NCI-H1436 (cell line): Measurements from ENCODE around the gene SART3.
A peak's percentile ranks its signal among the peaks of the same experiment; 100 is the strongest.
"Not testable (repeated sequence)": the region's sequence is repeated elsewhere in the genome, so short reads cannot be mapped to it uniquely, and the experiment has no call there.

ENCODE experiments used
- DNase-seq: peaks from one replicate; lab custom pipeline; 2025; lab: John Stamatoyannopoulos, UW

Gene SART3

DNA sequence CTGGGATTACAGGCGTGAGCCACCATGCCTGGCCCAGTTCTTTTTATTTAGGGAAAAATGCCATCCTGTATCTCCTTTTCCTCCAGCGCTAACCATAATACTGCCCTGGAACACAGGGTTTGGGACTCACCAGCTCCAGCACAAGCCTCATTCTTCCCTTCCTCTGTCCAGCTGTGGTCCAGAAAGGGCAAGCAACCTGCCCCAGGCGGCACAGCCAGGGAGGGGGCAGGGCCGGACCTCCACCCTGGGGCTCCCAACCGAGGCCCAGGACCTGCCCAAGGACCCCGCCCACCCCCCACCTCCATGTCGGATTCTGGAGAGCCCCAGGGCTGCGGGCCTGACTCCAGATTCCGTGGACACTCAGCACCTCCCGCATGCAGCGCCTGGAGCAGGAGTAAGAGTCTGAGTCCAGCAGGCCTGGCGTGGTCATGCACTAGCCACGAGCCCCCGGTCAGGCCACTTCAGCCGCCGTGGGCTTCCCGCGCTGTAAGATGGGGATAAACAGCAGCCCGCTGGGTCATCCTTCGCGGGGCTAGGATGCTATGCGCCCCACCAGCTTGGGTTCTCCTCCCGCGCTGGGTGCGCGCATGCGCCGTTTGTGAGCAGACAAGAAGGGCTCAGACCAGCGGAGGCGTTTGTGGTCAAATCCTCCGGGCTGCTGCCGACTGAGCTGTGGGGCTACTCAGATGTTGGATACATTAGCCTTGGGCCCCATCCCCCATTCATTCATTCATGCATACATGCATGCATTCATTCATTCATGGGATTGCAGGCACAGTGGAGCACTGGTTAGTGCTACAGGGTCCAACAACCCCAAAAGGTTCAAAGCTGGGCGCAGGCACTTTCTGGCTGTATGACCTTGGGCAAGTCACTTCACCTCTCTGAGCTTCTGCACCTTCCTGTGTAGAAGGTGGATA is 20.6 kb upstream of the SART3 start:
- DNase-seq = no peak

DNA sequence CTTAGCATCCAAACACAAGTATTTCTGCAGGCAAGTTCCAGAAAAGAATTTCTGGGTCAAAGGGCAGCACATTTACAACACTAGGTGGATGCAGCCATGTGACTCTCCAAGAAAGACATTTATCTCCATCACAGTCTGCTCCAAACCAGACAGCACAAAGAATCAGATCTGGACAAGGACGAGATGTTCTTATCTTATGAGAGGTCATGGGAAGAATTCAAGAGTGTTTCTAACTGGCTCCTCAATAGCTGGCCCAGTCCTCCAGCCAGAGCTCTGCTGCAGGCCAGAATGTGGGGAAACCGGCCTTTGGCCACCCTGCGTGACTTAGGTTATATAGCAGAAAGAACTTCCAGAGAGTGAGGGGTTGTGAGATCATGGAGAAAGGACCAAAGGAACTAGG is 19.6 kb upstream of the SART3 start:
- no peak for DNase-seq

DNA sequence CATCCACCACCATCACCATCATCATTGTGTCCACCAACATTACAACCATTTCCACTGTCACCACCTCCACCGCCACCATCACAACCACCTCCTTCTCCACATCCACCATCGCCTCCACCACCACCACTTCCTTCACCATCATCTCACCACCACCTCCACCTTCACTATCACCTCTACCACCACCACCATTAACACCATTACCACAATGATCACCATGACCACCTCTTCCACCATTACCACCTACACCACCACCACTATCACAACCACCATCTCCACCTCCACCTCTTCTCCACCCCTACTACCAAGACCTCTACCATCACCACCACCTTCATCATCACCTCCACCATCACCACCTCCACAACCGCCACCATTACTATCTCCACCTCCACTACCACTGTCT is 17.8 kb upstream of the SART3 start:
- DNase-seq = no peak

DNA sequence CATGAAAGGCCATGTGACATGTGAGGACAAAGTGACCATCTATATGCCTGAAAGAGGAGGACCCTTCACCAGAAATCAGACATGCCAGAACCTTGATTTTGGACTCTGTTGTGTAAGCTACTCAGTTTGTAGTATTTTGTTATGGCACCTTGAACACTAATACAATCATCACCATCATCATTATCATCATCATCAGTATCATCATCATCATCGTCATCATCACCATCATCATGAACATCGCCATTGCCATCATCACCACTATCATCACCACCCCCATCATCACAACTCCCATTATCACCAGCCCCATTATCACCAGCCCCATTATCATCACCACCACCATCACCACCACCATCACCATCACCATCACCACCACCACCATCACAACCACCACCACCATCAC is 17.3 kb upstream of the SART3 start:
- DNase-seq = no peak

DNA sequence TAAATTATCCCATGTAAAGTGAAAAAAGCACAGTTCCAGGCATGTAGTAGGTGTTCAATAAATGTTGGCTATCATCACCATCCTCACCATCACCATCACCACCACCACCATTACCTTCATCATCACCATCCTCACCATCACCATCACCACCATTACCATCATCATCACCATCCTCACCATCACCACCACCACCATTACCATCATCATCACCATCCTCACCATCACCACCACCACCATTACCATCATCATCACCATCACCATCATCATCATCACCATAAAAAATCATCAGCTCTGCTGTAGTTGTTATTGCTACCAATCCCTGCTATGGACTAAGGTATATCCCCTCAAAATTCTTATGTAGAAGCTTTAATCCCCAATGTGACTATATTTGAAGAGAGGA is 16.5 kb upstream of the SART3 start:
- DNase-seq = no peak

DNA sequence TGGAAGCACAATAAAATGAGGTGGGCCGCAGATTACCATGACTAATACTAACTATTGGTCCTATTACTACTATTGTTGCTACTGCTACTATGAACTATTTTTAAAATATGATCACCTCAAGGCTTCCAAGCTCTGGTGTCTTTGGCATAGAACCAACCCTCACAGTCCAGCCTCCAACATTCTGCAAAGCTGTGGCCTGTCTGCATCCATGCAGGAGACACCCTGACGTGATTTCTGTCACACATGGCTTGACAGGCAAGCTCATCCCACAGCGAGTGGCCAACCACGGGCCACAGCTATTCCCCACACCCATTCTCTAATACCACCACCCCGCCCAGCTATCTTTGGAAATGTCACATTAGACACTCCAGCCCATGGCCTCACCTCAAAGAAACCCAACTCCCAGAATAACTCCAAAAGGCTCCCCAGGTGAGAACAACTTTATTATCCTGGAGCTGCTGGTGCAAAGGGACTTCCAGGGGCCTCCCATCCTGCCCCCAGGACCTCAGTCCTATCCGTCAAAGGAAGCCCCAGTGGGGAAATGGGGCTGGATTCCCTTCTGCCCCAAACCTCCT is 15.8 kb upstream of the SART3 start:
- DNase-seq = no peak

DNA sequence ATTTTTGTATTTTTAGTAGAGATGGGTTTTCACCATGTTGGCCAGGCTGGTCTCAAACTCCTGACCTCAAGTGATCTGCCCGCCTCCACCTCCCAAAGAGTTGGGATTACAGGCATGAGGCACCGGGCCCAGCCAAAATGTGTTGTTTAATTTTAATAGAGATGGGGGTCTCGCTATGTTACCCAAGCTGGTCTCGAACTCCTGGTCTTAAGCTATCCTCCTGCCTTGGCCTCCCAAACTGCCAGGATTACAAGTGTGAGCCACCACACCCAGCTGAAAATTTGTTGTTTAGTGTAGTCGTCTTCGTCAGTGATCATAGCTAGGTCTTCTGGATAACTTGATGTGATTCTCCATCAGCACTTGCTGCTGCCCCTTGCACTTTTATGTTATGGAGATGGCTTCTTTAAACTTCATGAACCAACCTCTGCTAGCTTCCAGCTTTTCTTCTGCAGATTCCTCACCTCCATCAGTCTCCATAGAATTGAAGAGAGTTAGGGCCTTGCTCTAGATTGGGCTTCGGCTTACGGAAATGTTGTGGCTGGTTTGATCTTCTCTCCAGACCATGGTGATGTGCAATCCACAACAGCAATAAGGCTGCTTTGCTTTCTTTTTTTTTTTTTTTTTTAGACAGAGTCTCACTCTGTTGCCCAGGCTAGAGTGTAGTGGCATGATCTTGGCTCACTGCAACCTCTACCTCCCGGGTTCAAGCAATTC is 14.4 kb upstream of the SART3 start:
- DNase-seq = no peak

DNA sequence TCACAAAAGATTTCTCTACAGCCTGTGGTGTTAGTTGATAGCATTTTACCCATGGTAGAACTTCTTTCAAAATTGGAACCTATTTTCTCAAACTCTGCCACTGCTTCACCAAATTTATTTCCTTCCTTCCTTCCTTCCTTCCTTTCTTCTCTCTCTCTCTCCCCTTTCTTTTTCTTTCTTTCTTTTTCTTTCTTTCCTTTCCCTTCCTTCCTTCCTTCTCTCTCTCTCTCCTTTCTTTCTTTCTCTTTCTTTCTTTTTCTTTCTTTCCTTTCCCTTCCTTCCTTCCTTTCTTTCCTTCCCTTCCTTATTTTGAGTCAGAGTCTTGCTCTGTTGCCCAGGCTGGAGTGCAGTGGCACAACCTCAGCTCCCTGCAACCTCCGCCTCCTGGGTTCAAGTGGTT is 13.3 kb upstream of the SART3 start:
- DNase-seq = not testable (repeated sequence)

DNA sequence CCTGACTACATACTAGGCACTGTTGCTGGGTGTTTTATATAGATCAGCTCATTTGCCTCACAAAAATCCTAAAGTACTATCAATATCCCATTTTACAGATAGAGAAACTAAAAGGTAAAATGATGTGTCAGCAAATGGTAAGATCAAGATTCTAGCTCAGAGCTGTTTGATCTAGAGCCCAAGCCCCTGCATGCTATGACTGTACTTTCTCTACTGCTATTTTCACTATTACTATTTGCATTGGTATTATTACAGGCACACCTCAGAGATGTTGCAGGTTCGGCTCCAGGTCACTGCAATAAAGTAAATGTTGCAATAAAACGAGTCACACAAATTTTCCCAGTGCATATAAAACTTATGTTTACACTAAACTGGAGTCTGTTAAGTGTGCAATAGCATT is 12.3 kb upstream of the SART3 start:
- DNase-seq = no peak

DNA sequence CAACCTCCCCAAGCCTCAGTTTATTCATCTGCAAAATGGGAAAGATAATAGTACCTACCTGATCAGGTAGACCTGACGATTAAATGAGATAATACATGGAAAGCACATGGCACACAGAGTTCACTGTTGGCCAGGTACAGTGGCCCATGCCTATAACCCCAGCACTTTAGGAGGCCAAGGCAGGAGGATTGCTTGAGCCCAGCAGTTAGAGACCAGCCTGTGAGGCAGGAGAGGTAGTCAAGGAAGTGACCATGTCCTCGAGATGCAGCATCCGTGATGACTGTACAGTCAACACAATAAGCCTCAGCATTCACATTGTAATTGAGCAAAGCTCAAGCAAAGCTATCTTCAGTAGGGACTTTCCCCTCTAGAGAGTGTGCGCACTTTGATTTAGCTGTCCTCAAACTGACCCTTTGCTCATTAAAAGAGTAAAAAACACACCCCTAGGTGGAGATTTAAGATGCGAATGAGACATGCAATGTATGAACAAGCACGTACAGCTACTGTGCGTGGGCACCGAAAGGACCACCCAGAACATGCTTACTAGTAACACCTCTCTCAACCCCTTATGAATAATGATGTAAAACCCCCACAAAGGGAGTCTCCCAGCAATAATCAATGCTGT is 11.3 kb upstream of the SART3 start:
- no peak for DNase-seq

DNA sequence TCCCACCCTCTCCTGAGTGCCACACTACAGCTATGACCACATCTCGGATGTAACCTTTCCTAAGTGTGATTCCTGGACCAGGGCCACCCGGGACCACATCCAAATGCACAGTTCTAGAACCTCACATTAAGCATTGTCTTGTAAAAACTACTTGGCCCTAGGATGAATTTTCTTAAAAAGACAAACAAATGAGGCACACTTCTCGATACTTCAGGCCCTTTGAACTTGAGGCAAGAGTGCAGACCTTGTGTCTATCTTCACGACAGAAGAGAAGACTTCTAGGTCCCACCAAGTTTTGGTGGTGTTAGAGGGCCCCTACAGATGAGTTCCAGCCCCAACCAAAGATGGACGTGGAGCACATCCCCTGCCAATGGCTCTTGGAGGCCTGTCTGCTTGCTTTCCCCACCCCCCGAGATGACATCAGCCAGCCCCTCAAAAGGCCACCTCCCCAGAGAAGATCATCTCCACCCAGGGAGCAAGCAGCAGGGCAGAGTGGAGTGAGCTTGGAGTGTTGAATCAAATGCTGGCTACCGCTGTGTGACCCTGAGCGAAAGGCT is 10.7 kb upstream of the SART3 start:
- DNase-seq = no peak

DNA sequence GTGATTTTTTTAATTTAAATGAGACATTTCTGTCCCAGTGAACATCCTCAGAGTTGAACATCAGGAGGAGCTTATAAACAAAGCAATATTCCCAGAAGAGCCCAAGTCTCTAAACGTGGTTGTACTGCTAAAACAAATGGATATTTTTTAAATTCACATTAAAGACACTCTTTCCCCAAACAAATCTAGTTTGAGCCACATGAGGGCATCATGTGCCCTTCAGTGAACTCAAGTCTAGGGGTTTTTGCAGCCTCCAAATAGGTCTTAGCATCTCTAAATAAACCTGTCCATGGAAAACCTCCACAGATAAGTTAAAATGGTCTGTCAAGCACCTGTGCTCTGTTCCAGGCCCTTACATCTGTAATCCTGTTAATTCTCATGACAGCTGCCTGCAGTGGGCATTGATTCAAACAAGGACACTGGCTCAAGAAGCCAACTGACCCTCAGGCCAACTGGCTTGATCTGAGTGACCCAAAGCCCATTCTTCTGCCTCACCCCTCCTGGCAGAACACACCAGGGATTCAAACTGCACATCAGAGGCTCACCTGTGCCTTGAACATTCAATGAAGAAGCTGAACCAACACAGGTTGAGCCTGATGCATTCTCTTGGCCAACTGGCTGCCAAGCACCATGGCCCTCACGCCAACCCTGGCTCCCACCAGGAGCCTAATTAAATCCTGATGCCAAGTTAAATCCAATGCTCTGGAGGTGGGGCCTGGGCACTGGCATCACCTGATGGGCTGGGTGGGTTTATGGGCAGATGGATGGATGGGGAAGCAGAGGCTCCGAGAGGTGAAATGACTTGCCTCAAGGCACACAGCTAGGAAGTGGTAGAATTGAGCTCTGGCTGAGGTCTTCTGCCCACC is 10.0 kb upstream of the SART3 start:
- no peak for DNase-seq

DNA sequence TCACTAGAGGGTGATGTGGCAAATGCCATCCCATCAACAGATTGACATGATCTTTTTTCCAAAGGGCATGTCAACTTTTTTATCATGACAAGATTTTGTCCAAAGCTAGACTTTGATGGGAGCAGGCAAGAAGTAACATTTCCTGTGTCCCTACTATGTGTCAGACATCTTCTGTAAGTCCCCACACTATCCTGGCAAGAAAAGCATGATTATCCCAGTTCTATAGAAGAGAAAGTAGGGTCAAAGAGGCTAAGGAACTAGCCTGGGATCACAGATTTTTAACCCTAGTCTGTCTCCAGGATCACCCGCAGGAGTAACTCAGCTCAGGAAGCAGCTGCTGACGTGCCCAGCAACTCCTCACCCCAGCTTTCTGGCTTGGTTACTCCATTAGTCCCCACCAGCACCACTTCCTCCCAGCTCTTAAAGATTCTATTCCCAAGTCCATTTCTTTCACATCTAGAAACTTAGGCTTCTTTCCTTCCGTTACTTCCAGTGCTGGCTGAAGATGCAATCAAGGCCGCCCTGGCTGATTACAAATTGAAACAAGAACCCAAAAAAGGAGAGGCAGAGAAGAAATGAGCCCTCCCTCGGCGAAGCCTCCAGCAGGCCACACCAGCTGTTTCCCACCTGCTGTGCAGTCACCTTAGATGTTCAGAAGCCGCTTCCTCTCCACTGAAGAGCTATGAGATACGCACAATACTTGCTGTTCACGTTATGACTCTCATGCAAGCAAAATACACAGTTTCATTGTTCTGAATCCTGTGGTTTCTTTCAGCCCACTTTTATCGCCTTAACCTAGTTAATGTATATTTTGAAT is 7.6 kb upstream of the SART3 start:
- no peak for DNase-seq

DNA sequence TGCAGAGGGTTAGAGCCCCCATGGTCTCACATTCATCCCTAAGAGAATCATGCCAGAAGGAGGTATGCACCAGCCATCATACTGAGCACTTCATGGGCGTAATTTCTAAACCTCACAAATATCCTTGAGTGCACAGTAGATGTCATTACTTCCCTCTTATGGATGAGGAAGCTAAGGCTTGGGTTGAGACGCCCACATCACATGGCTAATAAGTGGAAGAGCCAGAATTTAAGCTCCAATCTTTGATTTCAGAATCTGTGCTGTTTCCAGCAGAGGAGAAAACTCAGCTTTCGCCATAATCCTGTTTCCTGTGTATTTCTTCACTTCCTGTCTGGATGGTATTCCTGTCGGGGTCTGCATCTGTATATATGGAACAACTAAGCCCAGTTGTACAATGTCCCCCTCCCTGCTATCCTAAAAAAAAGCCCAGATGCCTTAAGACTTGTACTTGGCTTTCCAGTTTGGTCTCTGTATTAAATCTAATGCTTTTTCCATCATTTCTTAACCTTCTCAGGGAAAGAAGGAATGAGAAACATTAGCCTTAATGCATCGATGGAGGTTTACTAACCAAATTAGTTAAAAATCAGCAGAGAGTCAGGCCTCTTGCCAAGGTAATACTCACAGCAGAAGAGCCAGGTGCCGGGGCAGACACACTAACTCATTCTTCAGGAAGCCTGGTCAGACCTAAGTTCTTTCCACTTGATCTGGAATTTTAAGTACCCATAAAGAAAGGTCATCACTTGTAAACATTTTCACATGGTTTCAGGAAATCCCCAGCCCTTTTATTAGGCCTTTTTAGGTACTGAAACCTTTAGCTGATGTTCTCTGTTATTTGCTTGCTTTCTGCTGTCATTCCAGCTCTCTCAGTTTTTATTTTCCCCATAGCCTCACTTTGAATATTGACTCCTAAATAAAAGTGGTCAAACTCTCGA is 6.7 kb upstream of the SART3 start:
- no peak for DNase-seq

DNA sequence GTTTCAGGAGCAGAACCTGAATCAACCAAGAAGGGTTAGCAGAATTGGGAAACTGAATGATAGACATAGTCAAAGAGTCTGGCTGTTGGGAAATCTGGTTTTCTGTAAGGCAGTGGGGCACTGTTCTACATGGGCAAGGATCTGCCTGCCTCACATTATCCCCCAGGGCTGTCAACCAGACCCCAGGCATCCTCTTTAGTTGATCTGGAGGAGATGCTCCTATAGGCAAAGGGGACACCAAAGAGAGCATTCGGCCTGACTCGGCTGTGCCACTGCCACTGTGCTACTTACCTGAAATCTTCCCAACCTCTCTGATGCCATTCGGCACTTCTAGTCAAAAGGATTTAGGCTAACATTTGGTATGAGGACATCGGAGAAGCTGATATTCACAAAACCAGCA is 5.5 kb upstream of the SART3 start:
- no peak for DNase-seq

DNA sequence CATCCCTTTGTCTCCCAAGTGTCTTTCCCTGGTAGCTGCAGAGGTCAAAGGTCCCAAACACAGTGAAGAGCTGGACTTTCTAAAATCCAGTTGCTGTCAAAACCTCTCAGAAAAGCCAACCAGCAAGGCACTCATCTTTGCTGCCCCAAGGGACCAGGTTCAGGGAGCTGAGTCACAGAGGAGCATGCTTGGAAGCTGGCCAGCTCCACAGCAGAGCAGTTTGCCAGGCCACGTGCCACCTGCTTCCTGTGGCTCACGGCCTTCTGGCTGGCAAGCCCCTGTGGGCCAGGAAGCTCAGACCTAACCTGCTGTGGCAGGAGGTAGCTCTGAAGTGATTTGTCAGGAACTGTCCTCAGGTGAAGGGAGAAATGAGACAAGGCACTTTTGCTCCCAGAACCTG is 5.0 kb upstream of the SART3 start:
- peak; percentile 94 for DNase-seq

DNA sequence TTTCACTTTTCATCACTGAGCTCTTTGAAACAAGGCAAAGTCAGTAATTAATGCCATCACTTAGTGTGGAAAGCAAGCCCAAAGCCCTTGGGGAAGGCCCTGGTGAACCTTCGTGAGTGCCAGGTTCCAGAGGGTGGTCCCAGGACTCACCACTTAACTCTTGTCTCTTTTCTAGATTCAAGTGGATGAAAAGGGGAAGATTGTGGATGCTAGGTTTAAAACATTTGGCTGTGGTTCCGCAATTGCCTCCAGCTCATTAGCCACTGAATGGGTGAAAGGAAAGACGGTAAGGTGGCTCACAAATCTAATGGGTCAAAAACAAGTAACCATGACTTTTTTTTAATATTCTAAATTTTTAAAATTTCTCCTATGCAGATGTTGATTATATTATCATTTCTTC is 4.2 kb upstream of the SART3 start:
- DNase-seq = no peak

DNA sequence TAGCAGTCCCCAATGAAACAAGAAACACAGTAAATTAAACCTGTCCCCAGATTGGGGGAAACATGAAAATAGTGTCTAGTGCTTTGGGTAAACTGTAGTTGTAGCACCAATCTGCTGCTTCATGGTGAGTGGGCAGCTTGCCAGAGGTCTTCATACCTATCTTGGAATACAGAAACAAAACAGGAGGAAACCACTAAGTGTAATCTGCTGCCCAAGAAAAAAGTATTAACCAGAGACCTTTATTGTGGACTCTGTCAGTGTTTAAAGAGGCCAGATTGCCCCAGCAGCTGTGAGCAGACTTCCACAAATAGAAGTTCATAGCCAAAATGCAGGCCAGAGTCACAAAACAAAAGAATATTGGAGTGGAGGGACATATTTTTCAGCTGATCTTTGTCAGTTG is 3.8 kb upstream of the SART3 start:
- no peak for DNase-seq

DNA sequence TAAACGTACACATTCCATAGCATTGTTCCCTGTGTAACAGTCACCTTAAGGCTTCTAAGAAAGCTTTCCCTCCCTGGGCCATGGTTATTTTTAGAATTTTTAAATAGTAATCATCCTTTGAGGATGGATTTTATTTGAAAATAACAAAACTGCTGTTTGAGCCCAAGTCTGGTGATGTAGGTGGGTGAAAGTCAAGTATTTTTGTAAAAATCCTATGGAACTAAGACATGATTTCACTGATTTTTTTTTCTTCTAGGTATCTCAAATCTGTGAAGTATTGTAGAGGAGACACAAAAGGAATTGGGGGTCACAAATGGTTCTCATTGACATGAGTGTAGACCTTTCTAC is 2.8 kb upstream of the SART3 start:
- no peak for DNase-seq
